Measurements from ENCODE around the gene OAS2.
"Not testable (repeated sequence)": the region's sequence is repeated elsewhere in the genome, so short reads cannot be mapped to it uniquely, and the experiment has no call there.

Gene OAS2

GRCh38 chr12:112948806-112949205 is 29.5 kb upstream of the OAS2 start:
- DNase-seq (ENCODE audit: low read depth, low spot score): no peak

DNA sequence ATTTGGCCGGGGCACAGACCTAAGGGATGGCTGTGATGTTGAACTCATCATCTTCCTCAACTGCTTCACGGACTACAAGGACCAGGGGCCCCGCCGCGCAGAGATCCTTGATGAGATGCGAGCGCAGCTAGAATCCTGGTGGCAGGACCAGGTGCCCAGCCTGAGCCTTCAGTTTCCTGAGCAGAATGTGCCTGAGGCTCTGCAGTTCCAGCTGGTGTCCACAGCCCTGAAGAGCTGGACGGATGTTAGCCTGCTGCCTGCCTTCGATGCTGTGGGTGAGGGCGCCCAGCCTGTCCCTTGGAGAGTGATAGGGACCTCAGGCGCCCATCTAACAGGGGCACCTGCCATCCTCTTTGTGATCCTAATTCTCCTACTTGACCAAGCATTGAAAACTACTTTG is 27.6 kb upstream of the OAS2 start:
- DNase-seq (ENCODE audit: low read depth, low spot score): no peak

GRCh38 chr12:112957125-112957524 is 21.2 kb upstream of the OAS2 start:
- not testable (repeated sequence) for DNase-seq (ENCODE audit: low read depth, low spot score)

GRCh38 chr12:112961074-112961473 is 17.2 kb upstream of the OAS2 start:
- DNase-seq (ENCODE audit: low read depth, low spot score): no peak

- no peak for DNase-seq (ENCODE audit: low read depth, low spot score)
Measured at GRCh38 chr12:112961536-112961935, 16.8 kb upstream of the OAS2 start.

DNA sequence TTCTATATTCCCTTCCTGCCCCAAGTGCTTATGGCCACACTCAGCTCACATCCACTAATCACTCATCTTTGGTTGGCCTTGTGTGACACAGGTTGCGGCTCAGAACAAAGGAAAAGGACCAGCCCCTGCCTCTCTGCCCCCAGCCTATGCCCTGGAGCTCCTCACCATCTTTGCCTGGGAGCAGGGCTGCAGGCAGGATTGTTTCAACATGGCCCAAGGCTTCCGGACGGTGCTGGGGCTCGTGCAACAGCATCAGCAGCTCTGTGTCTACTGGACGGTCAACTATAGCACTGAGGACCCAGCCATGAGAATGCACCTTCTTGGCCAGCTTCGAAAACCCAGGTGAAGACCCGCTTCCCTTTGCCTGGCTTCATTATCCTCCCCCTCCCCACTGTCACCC is 15.8 kb upstream of the OAS2 start:
- DNase-seq (ENCODE audit: low read depth, low spot score): no peak

GRCh38 chr12:112963227-112963861 is 15.0 kb upstream of the OAS2 start:
- no peak for DNase-seq (ENCODE audit: low read depth, low spot score)

DNA sequence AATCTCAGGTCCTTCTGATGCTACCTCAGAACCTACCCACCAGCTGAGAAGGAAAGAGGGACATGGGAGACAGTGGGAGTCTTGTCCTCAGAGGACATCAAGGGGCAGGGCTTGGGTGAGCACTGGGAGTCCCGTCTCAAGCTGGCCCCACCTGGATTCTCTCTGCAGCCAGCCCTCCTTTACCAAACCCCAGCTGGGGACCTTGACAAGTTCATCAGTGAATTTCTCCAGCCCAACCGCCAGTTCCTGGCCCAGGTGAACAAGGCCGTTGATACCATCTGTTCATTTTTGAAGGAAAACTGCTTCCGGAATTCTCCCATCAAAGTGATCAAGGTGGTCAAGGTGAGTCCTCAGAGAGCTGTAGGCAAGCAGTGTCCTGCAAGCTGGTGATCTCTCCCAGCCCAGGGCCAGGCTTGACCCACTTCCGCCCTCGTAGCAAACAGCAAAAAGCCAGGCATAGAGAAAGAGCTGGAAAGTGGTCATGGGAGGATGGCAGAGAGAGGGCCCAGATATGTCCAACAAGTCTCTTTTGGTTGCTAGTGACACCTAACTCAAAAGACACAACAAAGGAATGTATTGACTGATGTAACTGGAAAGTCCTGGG is 14.2 kb upstream of the OAS2 start:
- no peak for DNase-seq (ENCODE audit: low read depth, low spot score)

- DNase-seq (ENCODE audit: low read depth, low spot score): no peak
Measured at GRCh38 chr12:112964915-112965314, 13.4 kb upstream of the OAS2 start.

GRCh38 chr12:112965643-112966042 is 12.7 kb upstream of the OAS2 start:
- DNase-seq (ENCODE audit: low read depth, low spot score): no peak

- DNase-seq (ENCODE audit: low read depth, low spot score): no peak
Measured at GRCh38 chr12:112967306-112967705, 11.0 kb upstream of the OAS2 start.

DNA sequence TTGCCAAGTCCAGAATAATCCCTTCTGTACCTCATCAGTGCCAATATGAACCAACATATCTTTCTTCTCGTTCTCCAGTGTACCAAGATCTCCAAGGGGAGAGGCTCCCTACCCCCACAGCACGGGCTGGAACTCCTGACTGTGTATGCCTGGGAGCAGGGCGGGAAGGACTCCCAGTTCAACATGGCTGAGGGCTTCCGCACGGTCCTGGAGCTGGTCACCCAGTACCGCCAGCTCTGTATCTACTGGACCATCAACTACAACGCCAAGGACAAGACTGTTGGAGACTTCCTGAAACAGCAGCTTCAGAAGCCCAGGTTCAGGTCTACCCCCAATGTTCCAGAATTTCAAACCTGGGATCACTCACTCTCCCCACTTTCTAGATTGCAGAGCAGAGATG is 10.5 kb upstream of the OAS2 start:
- DNase-seq (ENCODE audit: low read depth, low spot score): no peak

GRCh38 chr12:112969547-112970306 is 8.6 kb upstream of the OAS2 start:
- DNase-seq (ENCODE audit: low read depth, low spot score): no peak

- DNase-seq (ENCODE audit: low read depth, low spot score): no peak
Measured at GRCh38 chr12:112970391-112970790, 7.9 kb upstream of the OAS2 start.

GRCh38 chr12:112971248-112971647 is 7.1 kb upstream of the OAS2 start:
- no peak for DNase-seq (ENCODE audit: low read depth, low spot score)

DNA sequence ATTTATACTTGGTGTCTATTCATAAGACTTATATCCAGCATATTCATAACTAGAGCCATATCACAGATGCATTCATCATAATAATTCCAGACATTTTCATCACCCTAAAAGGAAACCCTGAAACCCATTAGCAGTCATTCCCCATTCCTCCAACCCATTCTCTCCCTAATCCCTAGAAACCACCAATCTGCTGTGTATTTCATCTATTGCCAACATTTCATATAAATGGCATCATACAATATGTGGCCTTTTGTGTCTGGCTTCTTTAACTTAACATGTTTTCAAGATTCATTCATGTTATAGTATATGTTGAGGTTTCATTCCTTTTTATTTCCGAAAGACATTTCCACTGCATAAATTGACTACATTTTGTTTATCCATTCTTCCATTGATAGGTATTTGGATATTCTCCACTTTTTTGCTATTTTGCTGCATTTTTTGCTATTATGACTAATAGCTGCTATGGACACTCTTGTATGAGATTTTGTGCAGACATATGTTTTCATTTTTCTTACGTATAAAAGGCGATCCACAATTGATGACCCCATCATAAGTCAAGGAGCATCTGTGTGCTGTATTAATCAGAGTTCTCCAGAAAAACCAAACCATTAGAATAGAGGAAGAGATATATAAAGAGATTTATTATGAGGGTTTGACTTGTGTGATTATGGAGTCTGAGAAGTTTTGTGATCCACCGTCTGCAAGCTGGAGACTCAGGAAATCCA is 5.1 kb upstream of the OAS2 start:
- DNase-seq (ENCODE audit: low read depth, low spot score): no peak

DNA sequence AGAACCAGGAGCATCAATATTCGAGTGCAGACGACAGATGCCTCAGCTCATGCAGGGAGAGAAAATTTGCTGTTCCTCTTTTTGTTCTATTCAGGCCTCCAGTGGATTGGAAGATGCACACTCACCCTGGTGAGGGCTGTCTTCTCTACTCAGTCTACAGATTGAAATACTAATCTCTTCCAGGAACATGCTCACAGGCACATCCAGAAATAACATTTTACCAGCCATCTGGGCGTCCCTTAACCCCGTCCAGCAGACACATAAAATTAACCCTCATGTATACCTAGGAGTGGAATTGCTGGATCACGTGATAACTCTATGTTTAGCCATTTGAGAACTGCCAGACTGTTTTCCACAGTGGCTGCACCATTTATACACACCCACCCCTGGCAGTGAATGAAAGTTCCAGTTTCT is 4.5 kb upstream of the OAS2 start:
- DNase-seq (ENCODE audit: low read depth, low spot score): no peak

- no peak for DNase-seq (ENCODE audit: low read depth, low spot score)
Measured at GRCh38 chr12:112974904-112975303, 3.4 kb upstream of the OAS2 start.

DNA sequence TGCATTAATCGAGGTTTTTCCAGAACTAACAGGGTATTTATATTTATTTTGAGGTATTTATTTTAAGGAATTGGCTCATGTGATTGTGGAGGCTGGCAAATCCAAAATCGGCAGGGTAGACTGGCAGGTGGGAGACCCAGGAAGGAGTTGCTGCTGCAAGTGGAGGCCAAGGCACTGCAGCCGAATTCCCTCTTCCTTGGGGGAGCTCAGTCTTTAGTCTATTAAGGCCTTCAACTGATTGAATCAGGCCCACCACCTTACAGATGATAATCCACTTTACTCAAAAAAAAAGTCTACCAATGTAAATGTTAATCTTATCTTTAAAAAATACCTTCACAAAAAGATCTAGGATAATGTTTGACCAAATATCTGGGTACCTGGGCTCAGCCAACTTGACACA is 1.2 kb upstream of the OAS2 start:
- no peak for DNase-seq (ENCODE audit: low read depth, low spot score)

DNA sequence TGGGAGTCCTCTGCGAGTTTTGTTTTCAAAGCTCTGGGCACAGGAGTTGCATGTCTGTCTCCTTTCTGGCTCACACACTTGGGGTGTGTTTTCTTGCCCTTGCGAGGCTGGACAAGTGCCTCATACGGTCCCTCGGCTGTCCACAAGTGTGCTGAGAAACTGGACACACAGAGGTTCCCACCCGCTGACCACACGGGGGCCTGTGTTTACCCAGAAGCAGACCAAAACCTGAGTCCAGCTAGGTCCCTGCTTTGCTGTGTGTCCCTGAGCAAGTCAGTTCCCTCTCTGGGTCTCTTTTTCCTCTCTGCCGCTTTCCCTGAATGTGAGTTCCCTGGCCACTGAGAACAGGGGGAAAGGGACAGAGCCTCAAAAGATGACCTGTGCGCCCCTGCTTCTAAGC is 678 bp upstream of the OAS2 start:
- no peak for DNase-seq (ENCODE audit: low read depth, low spot score)

DNA sequence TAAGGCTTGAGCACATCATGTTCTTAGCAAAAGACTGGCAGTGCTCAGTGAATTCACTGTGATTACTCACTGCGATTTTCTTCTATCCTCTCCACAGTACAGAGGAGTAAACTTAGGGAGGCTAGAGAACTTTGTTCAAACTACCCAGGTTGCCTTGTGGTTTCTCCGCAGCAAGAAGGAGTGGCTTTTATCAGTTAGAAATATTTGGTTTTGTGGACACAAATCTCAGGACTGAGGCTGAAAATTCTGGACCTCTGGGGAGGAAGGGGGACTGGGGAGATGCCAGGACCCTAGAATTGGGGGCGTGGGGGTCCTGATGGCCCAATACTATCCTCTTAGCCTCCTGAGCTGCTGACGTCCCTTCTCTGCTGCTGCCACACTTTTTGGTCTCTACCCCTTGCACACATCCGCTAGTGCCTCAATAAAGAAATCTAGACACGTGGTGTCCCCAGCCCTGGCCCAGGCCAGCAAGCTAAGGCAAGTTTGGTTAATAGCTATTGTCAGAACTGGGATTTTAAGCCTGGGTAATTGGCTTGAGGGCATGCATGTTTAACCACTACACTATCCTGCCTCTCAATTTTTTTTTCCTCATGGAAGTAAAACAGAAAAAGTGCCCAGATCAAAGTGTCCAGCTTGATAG is 842 bp downstream of the OAS2 start:
- DNase-seq (ENCODE audit: low read depth, low spot score): no peak
